ENCODE data around the gene OLIG1.

- TF ChIP-seq CTCF (IDR thresholded peaks at IDR 0.05) (no peak), POLR2A (IDR thresholded peaks at IDR 0.05) (no peak)
Observed at GRCh38 chr21:33080376-33080775, 10.4 kb downstream of the OLIG1 start.

All from testis (tissue), 2 donors.